SK-N-SH (cell line): ENCODE measurements around the gene ST7. TPM values are rescaled to one million over a fixed set of nuclear protein-coding genes. Genes with fewer than 3 reads are reported as not detected.

Experiments used
- CTCF ChIA-PET: fragments of 300-600, 350-600 bp; formaldehyde crosslinking; extraction: SDS; loops from one replicate; lab custom pipeline; 2021; lab: Yijun Ruan, JAX
- POLR2A ChIA-PET: fragments of 350-600 bp; sonication (Branson Sonifier 250); formaldehyde crosslinking; extraction: SDS; loops from one replicate; lab custom pipeline; 2020; ENCODE audit warnings: antibody characterized with exemption, inconsistent platforms; lab: Yijun Ruan, JAX
- DNase-seq: peaks from one replicate; pipeline ENCODE4 v3.0.0; 2012
- H2AFZ ChIP-seq: fragments of 200-600 bp; sonication (generic); 2 replicates; pipeline ENCODE4 v1.8.1; 2016; ENCODE audit warnings: antibody characterized with exemption, mild to moderate bottlenecking, low read depth
- H3F3A ChIP-seq: fragments of 200-600 bp; sonication (generic); replicated peaks from 2 replicates; pipeline ENCODE3; 2016; ENCODE audit warnings: antibody characterized with exemption, mild to moderate bottlenecking; ENCODE audit not compliant: insufficient read depth
- H3K27ac ChIP-seq, 2 experiments: fragments of 200-500 bp in 1 of 2; fragments of 200-600 bp in 1 of 2; sonication (Bioruptor generic) in 1 of 2; sonication (generic), shearing (Covaris generic) in 1 of 2; 2 replicates each; pipeline versions ENCODE4 v1.5.1 to v1.6.1; 2014 to 2016; ENCODE audit warnings: low read depth in 2 of 2, inconsistent platforms in 1 of 2, low read length in 1 of 2, mild to moderate bottlenecking in 1 of 2, mixed read lengths in 1 of 2
- H3K27me3 ChIP-seq: fragments of 200-600 bp; sonication (generic), shearing (Covaris generic); 2 replicates; pipeline ENCODE4 v1.6.1; 2016; ENCODE audit warnings: mixed run types; ENCODE audit not compliant: insufficient read depth
- H3K36me3 ChIP-seq, 2 experiments: fragments of 200-500 bp in 1 of 2; fragments of 200-600 bp in 1 of 2; sonication (Bioruptor generic) in 1 of 2; sonication (generic) in 1 of 2; replicated peaks in 1 of 2; 2 replicates each; pipeline versions ENCODE3 to v1.5.1; 2014 to 2016; ENCODE audit warnings: low read length in 1 of 2, mild to moderate bottlenecking in 1 of 2; ENCODE audit not compliant: insufficient read depth in 2 of 2, control insufficient read depth in 1 of 2
- H3K4me1 ChIP-seq, 2 experiments: fragments of 200-500 bp in 1 of 2; fragments of 200-600 bp in 1 of 2; sonication (Bioruptor generic) in 1 of 2; sonication (generic), shearing (Covaris generic) in 1 of 2; 2 replicates each; pipeline versions ENCODE4 v1.5.1 to v1.6.1; 2014 to 2016; ENCODE audit warnings: low read depth in 1 of 2, low read length in 1 of 2, mixed run types in 1 of 2; ENCODE audit not compliant: insufficient read depth in 2 of 2, control insufficient read depth in 1 of 2
- H3K4me2 ChIP-seq: fragments of 200-600 bp; sonication (generic), shearing (Covaris generic); 2 replicates; pipeline ENCODE4 v1.6.1; 2017; ENCODE audit warnings: mixed run types
- H3K4me3 ChIP-seq, 2 experiments: fragments of 200-500 bp in 1 of 2; fragments of 200-600 bp in 1 of 2; sonication (Bioruptor generic) in 1 of 2; sonication (generic), shearing (Covaris generic) in 1 of 2; 2 replicates each; pipeline versions ENCODE4 v1.5.1 to v1.8.1; 2014 to 2016; ENCODE audit warnings: low read depth in 2 of 2, inconsistent platforms in 1 of 2, low read length in 1 of 2, mild to moderate bottlenecking in 1 of 2, mixed read lengths in 1 of 2, moderate library complexity in 1 of 2
- H3K79me2 ChIP-seq: fragments of 200-600 bp; sonication (generic); 2 replicates; pipeline ENCODE4 v1.8.1; 2017; ENCODE audit warnings: mild to moderate bottlenecking; ENCODE audit not compliant: insufficient read depth
- H3K9ac ChIP-seq: fragments of 200-600 bp; sonication (generic); 2 replicates; pipeline ENCODE4 v1.6.1; 2017; ENCODE audit warnings: mixed run types
- H3K9me2 ChIP-seq: fragments of 200-600 bp; sonication (generic); 2 replicates; pipeline ENCODE4 v1.6.1; 2017; ENCODE audit warnings: mixed run types
- H3K9me3 ChIP-seq: fragments of 200-600 bp; sonication (generic); 2 replicates; pipeline ENCODE4 v1.6.1; 2017; ENCODE audit warnings: mixed run types, mild to moderate bottlenecking, moderate library complexity
- H4K20me1 ChIP-seq: fragments of 200-600 bp; sonication (generic); 2 replicates; pipeline ENCODE4 v1.6.1; 2017; ENCODE audit warnings: mild to moderate bottlenecking, mixed run types; ENCODE audit not compliant: insufficient read depth
- EP300 ChIP-seq, 2 experiments: IDR thresholded peaks; 2 replicates each; pipeline versions ENCODE4 v1.4.0 to v1.6.1; 2012; ENCODE audit warnings: borderline replicate concordance in 1 of 2, low read depth in 1 of 2, low read length in 1 of 2
- EZH2phosphoT487 ChIP-seq: fragments of 200-600 bp; sonication (generic); IDR thresholded peaks from 2 replicates; pipeline ENCODE4 v1.6.1; 2017; ENCODE audit warnings: low read depth, mixed run types, mild to moderate bottlenecking, antibody characterized with exemption, moderate library complexity, borderline replicate concordance
- FOSL2 ChIP-seq: IDR thresholded peaks from 2 replicates; pipeline ENCODE4 v1.4.0; 2012; ENCODE audit warnings: low read depth, mild to moderate bottlenecking, moderate library complexity, borderline replicate concordance
- FOXM1 ChIP-seq: IDR thresholded peaks from 2 replicates; pipeline ENCODE4 v1.4.0; 2012; ENCODE audit warnings: low read depth, mild to moderate bottlenecking
- GABPA ChIP-seq: IDR thresholded peaks from 2 replicates; pipeline ENCODE4 v1.4.0; 2012; ENCODE audit warnings: low read depth, mild to moderate bottlenecking
- GATA2 ChIP-seq: sonication (generic); formaldehyde crosslinking; IDR thresholded peaks from 2 replicates; pipeline ENCODE4 v1.5.0; 2020; ENCODE audit warnings: mild to moderate bottlenecking, missing genetic modification reagents
- MEF2A ChIP-seq: IDR thresholded peaks from 2 replicates; pipeline ENCODE4 v1.4.0; 2012; ENCODE audit warnings: low read depth, borderline replicate concordance
- NFIC ChIP-seq: IDR thresholded peaks from 2 replicates; pipeline ENCODE4 v1.4.0; 2012; ENCODE audit warnings: borderline replicate concordance
- NRF1 ChIP-seq: IDR thresholded peaks from 2 replicates; pipeline ENCODE4 v1.6.1; 2012; ENCODE audit warnings: low read depth, mild to moderate bottlenecking, low read length
- POLR2AphosphoS5 ChIP-seq: IDR thresholded peaks from 2 replicates; pipeline ENCODE4 v1.6.1; 2012; ENCODE audit warnings: low read depth, low read length
- RAD21 ChIP-seq: IDR thresholded peaks from 2 replicates; pipeline ENCODE4 v1.6.1; 2012; ENCODE audit warnings: mild to moderate bottlenecking, low read length
- RCOR1 ChIP-seq: fragments of 150-350 bp; IDR thresholded peaks from 2 replicates; pipeline ENCODE4 v1.6.1; 2017; ENCODE audit warnings: antibody characterized with exemption, low read length
- RXRA ChIP-seq: IDR thresholded peaks from 2 replicates; pipeline ENCODE4 v1.4.0; 2012; ENCODE audit warnings: low read depth, mild to moderate bottlenecking, borderline replicate concordance
- SIN3A ChIP-seq: IDR thresholded peaks from 2 replicates; pipeline ENCODE4 v1.6.1; 2012; ENCODE audit warnings: low read depth, mild to moderate bottlenecking, low read length, moderate library complexity, borderline replicate concordance
- YY1 ChIP-seq: IDR thresholded peaks from 2 replicates; pipeline ENCODE4 v1.4.0; 2012; ENCODE audit warnings: low read depth, mild to moderate bottlenecking
- WGBS: methylation state at CpG from one replicate; pipeline ENCODE4 v1.1.6; 2017; ENCODE audit warnings: low lambda C conversion rate; 5-methylcytosine and 5-hydroxymethylcytosine counted together
- polyA plus RNA-seq, 3 experiments: library from polyadenylated mRNA; depleted of rRNA; stranded (reverse); fragments of >200 nt; gene quantifications; 2 replicates each; pipeline ENCODE4 v1.2.3, GENCODE V29; 2012
- TF ChIP-seq, protein P1 (sequence below): IDR thresholded peaks from 2 replicates; pipeline ENCODE4 v1.4.0; 2012; ENCODE audit warnings: low read depth, borderline replicate concordance
- TF ChIP-seq, protein P2 (sequence below): fragments of 150-350 bp; IDR thresholded peaks from 2 replicates; pipeline ENCODE4 v1.6.1; 2016; ENCODE audit warnings: mild to moderate bottlenecking, low read depth, low read length
- TF ChIP-seq, protein P3 (sequence below): IDR thresholded peaks from 2 replicates; pipeline ENCODE4 v1.6.1; 2012; ENCODE audit warnings: mild to moderate bottlenecking, low read depth, low read length, moderate library complexity
- TF ChIP-seq, protein P4 (sequence below): IDR thresholded peaks from 2 replicates; pipeline ENCODE4; 2012

Gene ST7
- polyA plus RNA-seq, 1 of the 3 experiments (the other 2 are of a cell fraction): 23.5 TPM

DNA sequence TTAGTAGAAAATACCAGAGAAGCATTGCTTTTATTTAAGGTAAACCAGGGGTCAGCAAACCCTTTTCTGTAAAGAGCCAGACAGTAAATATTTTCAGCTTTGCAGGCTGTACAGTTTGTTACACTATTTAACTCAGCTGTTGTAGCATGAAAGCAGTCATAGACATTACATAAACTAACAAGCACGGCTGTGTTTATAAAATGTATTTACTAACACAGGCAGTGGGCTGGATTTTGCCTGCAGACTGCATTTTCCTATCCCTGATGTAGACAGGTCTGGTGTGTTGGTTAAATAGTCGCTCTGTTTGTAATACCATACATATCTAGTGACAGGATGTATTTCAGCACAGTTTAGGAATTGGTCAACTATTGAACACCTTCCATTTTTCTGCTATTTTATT lies 129.3 kb downstream of the ST7 start (continued):
- no peak for TF ChIP-seq RCOR1

DNA sequence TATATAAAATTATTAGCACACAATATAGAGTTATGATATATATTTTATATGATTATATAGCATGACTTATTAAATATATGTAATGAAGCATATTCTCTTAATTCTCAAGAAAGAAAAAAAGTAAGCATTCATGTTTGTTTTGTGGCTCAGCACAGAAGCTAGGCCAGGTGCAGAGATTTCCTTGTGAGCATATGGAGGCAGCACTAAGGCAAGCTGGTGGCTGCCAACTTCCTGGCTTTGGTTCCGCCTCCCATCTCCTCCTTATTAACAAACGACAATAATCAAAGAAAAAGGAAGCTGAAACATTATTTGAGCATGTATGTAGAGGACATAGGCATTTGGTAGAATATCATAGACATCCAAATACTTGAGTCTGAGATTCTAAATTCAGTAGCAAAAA lies 130.3 kb downstream of the ST7 start:
- peaks cover 8% of the 10 kb centered on the region for H3F3A ChIP-seq
- TF ChIP-seq GABPA (no peak), FOXM1 (no peak), FOSL2 (no peak), NFIC (no peak), POLR2AphosphoS5 (no peak), EZH2phosphoT487 (no peak), YY1 (no peak), RXRA (no peak), MEF2A (no peak), EP300 (IDR thresholded peaks at IDR 0.05; ENCODE audit: borderline replicate concordance in 1 of 2, low read depth in 1 of 2, low read length in 1 of 2) (no peak), NRF1 (no peak)
- TF ChIP-seq, protein P1, sequence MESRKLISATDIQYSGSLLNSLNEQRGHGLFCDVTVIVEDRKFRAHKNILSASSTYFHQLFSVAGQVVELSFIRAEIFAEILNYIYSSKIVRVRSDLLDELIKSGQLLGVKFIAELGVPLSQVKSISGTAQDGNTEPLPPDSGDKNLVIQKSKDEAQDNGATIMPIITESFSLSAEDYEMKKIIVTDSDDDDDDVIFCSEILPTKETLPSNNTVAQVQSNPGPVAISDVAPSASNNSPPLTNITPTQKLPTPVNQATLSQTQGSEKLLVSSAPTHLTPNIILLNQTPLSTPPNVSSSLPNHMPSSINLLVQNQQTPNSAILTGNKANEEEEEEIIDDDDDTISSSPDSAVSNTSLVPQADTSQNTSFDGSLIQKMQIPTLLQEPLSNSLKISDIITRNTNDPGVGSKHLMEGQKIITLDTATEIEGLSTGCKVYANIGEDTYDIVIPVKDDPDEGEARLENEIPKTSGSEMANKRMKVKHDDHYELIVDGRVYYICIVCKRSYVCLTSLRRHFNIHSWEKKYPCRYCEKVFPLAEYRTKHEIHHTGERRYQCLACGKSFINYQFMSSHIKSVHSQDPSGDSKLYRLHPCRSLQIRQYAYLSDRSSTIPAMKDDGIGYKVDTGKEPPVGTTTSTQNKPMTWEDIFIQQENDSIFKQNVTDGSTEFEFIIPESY: no peak
- TF ChIP-seq, all 33 proteins: peak for 0
- Histone ChIP-seq H2AFZ (no peak overlapping the region), H3K27me3 (no peaks in the 10 kb centered on the region), H3K79me2 (peaks cover 3% of the 10 kb centered on the region; the same call in 1 of the 2 replicates), H3K9me2 (no peaks in the 10 kb centered on the region), H4K20me1 (no peaks in the 10 kb centered on the region), H3K4me3 (no peak overlapping the region), H3K9ac (no peak overlapping the region), H3K36me3 (no peaks in the 10 kb centered on the region), H3K27ac (no peak overlapping the region), H3K4me1 (peaks cover 8 to 25% of the 10 kb centered on the region in 2 experiments; a peak in 3 of 4 replicates), H3K4me2 (no peak overlapping the region), H3K9me3 (no peaks in the 10 kb centered on the region)
- WGBS: 87% methylated on average over 2 of the region's 2 CpGs
- no peak for DNase-seq
- ChIA-PET POLR2A (no interaction called here), CTCF (interaction anchor here (0.7 to 2.1 kb wide), 5 partner anchors 14 to 95 kb away, joined by 3 to 6 read pairs (median 5); no protein-coding TSS in a partner anchor)

DNA sequence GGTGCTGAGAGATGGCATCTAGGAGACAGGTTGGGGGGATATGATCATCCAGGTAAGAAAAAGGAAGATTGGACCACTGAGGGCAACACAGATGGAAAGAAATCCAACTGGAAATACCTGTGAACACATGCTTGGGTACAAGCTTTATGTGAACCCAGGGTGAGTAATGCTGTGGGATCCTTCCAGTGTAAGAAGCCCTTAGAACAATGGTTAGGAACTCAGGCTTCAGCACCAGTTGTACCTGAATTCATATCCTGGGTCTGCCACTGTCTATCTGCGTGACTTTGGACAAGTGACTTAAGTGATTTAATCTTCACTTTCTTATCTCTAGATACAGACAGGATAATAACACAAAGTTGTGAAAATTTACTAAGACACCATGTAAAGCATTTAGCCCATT lies 131.0 kb downstream of the ST7 start:
- Histone ChIP-seq H3K9me3 (no peaks in the 10 kb centered on the region), H3F3A (peaks cover 8% of the 10 kb centered on the region), H3K79me2 (peaks cover under 1% of the 10 kb centered on the region; the same call in 1 of the 2 replicates), H3K9me2 (no peaks in the 10 kb centered on the region), H3K36me3 (no peaks in the 10 kb centered on the region), H3K4me1 (peaks cover 8 to 25% of the 10 kb centered on the region in 2 experiments; a peak in 3 of 4 replicates), H3K4me3 (no peak overlapping the region), H2AFZ (no peak overlapping the region), H3K9ac (no peak overlapping the region), H3K27me3 (no peaks in the 10 kb centered on the region), H3K4me2 (no peak overlapping the region), H3K27ac (no peak overlapping the region), H4K20me1 (no peaks in the 10 kb centered on the region)
- CTCF ChIA-PET: interaction anchor here (1.5 to 2.1 kb wide), 3 partner anchors 14 to 96 kb away, joined by 4 to 6 read pairs (median 5); no protein-coding TSS in a partner anchor
- WGBS: 90% methylated on average over 1 of the region's 1 CpG
- no peak for DNase-seq
- POLR2A ChIA-PET: no interaction called here
- no peak for TF ChIP-seq NFIC
- TF ChIP-seq, protein P2, sequence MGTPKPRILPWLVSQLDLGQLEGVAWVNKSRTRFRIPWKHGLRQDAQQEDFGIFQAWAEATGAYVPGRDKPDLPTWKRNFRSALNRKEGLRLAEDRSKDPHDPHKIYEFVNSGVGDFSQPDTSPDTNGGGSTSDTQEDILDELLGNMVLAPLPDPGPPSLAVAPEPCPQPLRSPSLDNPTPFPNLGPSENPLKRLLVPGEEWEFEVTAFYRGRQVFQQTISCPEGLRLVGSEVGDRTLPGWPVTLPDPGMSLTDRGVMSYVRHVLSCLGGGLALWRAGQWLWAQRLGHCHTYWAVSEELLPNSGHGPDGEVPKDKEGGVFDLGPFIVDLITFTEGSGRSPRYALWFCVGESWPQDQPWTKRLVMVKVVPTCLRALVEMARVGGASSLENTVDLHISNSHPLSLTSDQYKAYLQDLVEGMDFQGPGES: no peak
- TF ChIP-seq, protein P3, sequence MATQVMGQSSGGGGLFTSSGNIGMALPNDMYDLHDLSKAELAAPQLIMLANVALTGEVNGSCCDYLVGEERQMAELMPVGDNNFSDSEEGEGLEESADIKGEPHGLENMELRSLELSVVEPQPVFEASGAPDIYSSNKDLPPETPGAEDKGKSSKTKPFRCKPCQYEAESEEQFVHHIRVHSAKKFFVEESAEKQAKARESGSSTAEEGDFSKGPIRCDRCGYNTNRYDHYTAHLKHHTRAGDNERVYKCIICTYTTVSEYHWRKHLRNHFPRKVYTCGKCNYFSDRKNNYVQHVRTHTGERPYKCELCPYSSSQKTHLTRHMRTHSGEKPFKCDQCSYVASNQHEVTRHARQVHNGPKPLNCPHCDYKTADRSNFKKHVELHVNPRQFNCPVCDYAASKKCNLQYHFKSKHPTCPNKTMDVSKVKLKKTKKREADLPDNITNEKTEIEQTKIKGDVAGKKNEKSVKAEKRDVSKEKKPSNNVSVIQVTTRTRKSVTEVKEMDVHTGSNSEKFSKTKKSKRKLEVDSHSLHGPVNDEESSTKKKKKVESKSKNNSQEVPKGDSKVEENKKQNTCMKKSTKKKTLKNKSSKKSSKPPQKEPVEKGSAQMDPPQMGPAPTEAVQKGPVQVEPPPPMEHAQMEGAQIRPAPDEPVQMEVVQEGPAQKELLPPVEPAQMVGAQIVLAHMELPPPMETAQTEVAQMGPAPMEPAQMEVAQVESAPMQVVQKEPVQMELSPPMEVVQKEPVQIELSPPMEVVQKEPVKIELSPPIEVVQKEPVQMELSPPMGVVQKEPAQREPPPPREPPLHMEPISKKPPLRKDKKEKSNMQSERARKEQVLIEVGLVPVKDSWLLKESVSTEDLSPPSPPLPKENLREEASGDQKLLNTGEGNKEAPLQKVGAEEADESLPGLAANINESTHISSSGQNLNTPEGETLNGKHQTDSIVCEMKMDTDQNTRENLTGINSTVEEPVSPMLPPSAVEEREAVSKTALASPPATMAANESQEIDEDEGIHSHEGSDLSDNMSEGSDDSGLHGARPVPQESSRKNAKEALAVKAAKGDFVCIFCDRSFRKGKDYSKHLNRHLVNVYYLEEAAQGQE: no peak
- no peak for TF ChIP-seq GATA2 (CRISPR knock-in tag)
- TF ChIP-seq SIN3A: no peak
- TF ChIP-seq, protein P4, sequence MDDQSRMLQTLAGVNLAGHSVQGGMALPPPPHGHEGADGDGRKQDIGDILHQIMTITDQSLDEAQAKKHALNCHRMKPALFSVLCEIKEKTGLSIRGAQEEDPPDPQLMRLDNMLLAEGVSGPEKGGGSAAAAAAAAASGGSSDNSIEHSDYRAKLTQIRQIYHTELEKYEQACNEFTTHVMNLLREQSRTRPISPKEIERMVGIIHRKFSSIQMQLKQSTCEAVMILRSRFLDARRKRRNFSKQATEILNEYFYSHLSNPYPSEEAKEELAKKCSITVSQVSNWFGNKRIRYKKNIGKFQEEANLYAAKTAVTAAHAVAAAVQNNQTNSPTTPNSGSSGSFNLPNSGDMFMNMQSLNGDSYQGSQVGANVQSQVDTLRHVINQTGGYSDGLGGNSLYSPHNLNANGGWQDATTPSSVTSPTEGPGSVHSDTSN: no peak
- no peak for TF ChIP-seq GABPA
- TF ChIP-seq RAD21: no peak
